GM21723 (cell line): Measurements from ENCODE around the gene PRAMEF1.
"Not testable (repeated sequence)": the region's sequence is repeated elsewhere in the genome, so short reads cannot be mapped to it uniquely, and the experiment has no call there.

Experiments used
- ATAC-seq: cut with Tn5 transposase; IDR thresholded peaks from one replicate; pipeline ENCODE4 v1.9.1; 2021; ENCODE audit warnings: mild to moderate bottlenecking, moderate library complexity; ENCODE audit not compliant: unreplicated experiment

The PRAMEF1 gene

GRCh38 chr1:12791097-12791496, at the start of gene PRAMEF1:
Gene PRAMEF1 (plus strand): TSS chr1:12791397. CDS start chr1:12793228, 1,831 bp downstream.
- not testable (repeated sequence) for ATAC-seq

DNA sequence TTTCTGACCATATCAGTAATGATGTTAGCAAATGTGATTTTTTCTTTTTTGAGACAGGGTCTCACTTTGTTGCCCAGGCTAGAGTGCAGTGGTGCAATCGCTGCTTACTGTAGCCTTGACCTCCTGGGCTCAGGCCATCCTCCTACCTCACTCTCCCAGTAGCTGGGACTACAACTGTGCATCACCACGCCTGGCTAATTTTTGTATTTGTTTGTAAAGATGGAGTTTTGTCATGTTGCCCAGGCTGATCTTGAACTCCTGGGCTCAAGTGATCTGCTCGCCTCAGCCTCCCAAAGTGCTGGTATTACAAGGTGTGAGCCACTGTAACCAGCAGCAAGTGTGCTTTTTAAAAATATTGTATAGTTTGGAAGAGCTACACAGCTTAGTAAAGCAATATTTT, 49.3 kb upstream of the PRAMEF1 start:
- no peak for ATAC-seq

- no peak for ATAC-seq
Measured at GRCh38 chr1:12745126-12745991, 45.8 kb upstream of the PRAMEF1 start.

DNA sequence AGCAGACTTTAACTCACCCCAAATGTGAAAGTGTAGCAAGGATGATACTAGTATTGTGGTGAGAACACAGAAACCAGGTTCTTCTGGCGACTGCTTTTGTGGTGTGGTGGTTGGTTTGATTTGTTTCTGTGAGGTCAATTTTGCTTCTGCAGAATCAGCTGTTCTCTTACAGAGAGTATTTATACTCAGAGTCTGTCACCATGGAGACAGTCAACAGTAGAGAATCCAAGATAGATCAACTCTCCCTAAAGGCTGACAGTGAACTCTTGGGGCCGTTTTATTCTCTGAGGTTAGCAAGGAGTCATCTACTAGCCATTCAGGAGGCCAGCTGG, 45.2 kb upstream of the PRAMEF1 start, which contains the start of gene CFAP107:
Gene CFAP107, plus strand, starts transcription at position 209 of the 332 bp plus-strand sequence. CDS start 231 bp downstream, outside the sequence.
- no peak for ATAC-seq

- ATAC-seq: no peak
Measured at GRCh38 chr1:12748778-12749355, 42.3 kb upstream of the PRAMEF1 start.

GRCh38 chr1:12754738-12755137, 36.5 kb upstream of the PRAMEF1 start:
- no peak for ATAC-seq

DNA sequence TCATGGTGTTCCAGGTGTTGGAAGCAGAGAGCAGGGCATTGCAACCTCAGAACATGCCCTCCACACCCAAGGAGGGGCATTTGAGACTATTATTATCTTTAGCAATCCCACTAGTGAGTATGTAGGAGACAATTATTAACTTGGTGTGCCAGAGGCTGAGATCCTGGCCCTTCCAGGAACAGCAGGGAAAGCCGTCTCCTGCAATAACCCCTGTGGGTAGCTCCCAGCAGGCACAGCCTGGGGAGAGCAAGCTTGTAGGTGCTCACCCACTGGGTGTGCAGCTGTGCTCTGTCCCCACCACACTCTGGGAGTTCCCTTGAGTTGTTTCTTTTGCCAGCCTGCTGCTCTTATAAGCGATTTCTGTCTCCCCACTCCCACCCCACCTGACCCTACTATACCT, 34.9 kb upstream of the PRAMEF1 start:
- no peak for ATAC-seq

- ATAC-seq: no peak
Measured at GRCh38 chr1:12756768-12757413, 34.3 kb upstream of the PRAMEF1 start.

GRCh38 chr1:12757836-12758235, 33.4 kb upstream of the PRAMEF1 start:
- no peak for ATAC-seq

GRCh38 chr1:12760256-12760795, 30.9 kb upstream of the PRAMEF1 start:
- no peak for ATAC-seq

GRCh38 chr1:12761781-12762180, 29.4 kb upstream of the PRAMEF1 start:
- ATAC-seq: no peak

GRCh38 chr1:12762766-12763165, 28.4 kb upstream of the PRAMEF1 start:
- no peak for ATAC-seq

GRCh38 chr1:12763479-12763878, 27.7 kb upstream of the PRAMEF1 start:
- ATAC-seq: no peak

DNA sequence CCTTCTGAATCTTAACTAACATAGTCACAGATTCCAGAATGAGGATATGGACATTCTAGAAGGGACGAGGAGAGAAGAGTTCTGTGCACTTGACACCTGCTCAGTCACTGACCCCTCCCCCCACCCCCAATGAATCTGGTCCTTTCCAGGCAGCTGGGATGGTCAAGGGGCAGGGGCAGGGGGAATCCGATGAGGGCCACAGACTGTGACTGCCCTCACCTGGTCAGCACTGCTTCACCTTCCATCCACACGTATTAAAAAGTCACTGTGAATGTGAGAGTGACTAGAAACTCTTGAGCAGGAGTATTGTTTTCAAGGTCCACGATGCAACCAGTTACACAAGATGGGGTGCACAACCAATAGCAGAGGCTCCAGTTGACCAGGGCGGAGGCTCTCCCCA, 27.2 kb upstream of the PRAMEF1 start:
- no peak for ATAC-seq

- no peak for ATAC-seq
Measured at GRCh38 chr1:12769031-12769430, 22.2 kb upstream of the PRAMEF1 start.

- no peak for ATAC-seq
Measured at GRCh38 chr1:12769976-12770505, 21.2 kb upstream of the PRAMEF1 start.

DNA sequence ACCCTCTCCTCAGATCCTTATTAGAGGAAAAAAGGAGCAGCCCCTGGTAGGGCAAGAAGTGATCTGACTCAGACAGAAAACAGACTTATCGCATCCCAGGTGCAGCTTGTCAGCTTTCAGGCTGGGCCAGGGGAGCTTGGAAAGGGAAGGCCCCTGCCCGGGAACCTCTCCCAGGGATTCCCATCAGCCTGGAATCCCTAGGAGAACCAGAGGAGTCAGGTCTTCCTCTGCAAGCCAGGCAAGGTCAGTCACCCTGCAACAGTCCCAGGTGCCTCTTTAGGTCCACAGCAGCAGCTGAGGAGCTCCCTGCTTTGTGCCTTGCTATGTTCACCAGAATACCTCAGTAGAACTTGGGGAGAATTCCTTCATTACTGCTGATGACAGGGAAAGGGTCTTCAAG, 20.6 kb upstream of the PRAMEF1 start:
- no peak for ATAC-seq

DNA sequence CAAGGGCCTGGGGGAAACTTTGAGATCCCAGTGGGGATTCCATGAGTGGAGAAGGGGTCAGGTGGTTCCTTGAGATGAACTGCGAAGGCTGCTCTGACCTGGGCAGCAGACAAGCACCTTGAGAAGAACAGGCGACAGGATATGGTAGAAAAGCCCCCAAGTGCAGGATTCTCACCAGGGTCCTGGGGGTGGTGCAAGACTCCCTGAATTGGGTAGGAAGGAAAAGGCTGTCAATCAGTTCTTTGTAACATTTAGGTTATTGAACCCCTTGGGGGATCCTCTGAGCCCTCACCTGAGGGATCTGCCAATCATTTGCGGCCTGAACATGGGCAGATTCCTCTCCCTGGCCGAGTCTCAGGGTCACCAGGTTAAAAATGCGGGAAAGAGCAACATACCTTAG, 20.0 kb upstream of the PRAMEF1 start:
- no peak for ATAC-seq

DNA sequence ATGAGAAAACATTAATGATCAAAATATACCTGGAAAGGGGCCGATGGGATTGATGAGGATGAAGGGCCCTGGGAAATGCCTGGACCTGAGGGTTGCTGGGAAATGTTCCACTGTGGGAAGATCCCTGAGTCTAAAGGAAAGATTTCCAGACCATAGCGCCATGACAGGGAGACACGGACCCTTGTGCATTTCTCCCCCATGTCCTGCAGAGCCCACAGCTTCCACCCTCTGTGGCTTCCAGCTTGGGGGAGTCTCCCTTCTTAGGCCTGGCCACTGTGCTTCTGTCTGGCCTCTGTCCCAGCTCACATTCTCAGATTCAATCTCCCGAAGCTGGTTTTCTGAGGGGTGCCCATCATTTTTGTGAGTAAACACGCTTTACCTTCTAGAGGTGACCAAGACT, 18.7 kb upstream of the PRAMEF1 start:
- no peak for ATAC-seq

DNA sequence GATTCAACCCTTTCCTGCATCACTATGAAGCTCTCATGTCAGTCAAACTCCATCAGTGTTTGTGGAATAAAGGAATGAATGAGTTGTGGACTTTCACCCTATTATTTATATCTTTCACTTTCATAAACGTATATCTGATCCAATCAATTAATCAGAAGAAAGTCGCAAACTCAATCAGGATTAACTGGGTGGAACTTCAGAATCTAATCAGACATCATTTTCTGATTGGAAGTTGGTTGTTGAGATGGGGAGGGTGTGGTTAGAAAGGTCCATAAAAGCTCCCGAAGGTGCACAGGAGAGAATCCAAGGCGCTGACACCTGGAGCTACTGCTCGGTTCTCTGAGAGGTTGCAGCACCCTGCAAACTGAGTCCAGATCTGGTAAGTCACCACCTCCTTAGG, 17.8 kb upstream of the PRAMEF1 start, which contains the start of gene PRAMEF12:
Gene PRAMEF12, plus strand, starts transcription at position 301 of the 400 bp plus-strand sequence. CDS start 1,130 bp downstream, outside the sequence.
- ATAC-seq: no peak

DNA sequence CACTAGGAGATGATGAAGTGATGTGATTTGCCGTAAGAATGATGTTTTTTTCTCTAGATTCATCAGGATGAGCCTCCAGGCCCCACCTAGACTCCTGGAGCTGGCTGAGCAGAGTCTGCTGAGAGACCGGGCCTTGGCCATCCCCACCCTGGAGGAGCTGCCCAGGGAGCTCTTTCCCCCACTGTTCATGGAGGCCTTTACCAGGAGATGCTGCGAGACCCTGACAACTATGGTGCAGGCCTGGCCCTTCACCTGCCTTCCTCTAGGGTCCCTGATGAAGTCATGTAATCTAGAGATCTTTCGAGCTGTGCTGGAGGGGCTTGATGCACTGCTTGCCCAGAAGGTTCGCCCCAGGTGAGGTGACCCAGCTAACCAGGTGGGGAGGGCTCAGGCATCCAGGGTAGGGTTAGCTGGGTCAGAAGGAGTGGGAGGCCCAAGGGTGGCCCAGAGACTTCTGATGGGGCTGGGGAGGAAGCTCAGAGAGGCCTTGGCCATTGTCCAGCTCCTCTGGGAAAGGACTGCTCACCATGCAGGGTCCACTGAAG, 16.3 kb upstream of the PRAMEF1 start:
- no peak for ATAC-seq
